NCI-H128 (cell line): ENCODE data around the gene SNAI3.

Experiments used
- DNase-seq: peaks from one replicate; lab custom pipeline; 2025; ENCODE audit not compliant: unreplicated experiment; lab: John Stamatoyannopoulos, UW

The SNAI3 gene

GRCh38 chr16:88636488-88637265 lies 49.6 kb downstream of the SNAI3 start:
- no peak for DNase-seq

- DNase-seq, result no peak
Measured at GRCh38 chr16:88635671-88636319, 50.5 kb downstream of the SNAI3 start.

- no peak for DNase-seq
Measured at GRCh38 chr16:88634994-88635670, 51.2 kb downstream of the SNAI3 start.

GRCh38 chr16:88634141-88634993 lies 51.9 kb downstream of the SNAI3 start:
- DNase-seq, result no peak

GRCh38 chr16:88633684-88634140 lies 52.6 kb downstream of the SNAI3 start:
- DNase-seq, result no peak

GRCh38 chr16:88632587-88632930 lies 53.7 kb downstream of the SNAI3 start:
- DNase-seq, result no peak

GRCh38 chr16:88631920-88632586 lies 54.3 kb downstream of the SNAI3 start:
- no peak for DNase-seq

- DNase-seq, result no peak
Measured at GRCh38 chr16:88631384-88631783, 54.9 kb downstream of the SNAI3 start.

- DNase-seq, result no peak
Measured at GRCh38 chr16:88630941-88631340, 55.4 kb downstream of the SNAI3 start.

- no peak for DNase-seq
Measured at GRCh38 chr16:88630433-88630832, 55.9 kb downstream of the SNAI3 start.

GRCh38 chr16:88629835-88630234 lies 56.5 kb downstream of the SNAI3 start:
- DNase-seq, result no peak

DNA sequence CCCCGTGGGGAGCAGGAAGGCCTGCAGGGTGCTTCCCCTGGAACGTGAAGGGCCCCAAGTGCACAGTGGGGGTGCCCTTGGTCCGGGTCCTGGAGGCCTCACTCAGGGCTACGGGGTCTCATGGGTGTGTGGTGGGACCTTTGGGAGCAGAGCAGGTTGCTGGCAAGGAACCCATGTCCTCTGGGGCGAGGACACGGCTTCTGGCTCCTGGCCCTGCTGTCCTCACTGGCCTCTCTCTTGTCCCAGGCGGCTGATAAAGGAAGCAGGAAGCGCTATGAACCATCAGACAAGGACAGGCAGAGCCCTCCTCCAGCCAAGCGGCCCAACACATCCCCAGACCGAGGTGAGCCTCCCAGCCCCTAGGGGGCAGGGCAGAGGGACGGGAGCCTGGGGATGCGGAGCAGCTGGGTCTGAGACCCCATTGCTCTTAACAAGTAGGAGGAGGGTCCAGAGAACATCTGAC lies 57.8 kb downstream of the SNAI3 start:
- no peak for DNase-seq
